Cortex of kidney (tissue), 1 donor: ENCODE data around the gene CXCL12.

ENCODE experiments used
- DNase-seq: peaks from one replicate; lab custom pipeline; 2025; lab: John Stamatoyannopoulos, UW

The CXCL12 gene

DNA sequence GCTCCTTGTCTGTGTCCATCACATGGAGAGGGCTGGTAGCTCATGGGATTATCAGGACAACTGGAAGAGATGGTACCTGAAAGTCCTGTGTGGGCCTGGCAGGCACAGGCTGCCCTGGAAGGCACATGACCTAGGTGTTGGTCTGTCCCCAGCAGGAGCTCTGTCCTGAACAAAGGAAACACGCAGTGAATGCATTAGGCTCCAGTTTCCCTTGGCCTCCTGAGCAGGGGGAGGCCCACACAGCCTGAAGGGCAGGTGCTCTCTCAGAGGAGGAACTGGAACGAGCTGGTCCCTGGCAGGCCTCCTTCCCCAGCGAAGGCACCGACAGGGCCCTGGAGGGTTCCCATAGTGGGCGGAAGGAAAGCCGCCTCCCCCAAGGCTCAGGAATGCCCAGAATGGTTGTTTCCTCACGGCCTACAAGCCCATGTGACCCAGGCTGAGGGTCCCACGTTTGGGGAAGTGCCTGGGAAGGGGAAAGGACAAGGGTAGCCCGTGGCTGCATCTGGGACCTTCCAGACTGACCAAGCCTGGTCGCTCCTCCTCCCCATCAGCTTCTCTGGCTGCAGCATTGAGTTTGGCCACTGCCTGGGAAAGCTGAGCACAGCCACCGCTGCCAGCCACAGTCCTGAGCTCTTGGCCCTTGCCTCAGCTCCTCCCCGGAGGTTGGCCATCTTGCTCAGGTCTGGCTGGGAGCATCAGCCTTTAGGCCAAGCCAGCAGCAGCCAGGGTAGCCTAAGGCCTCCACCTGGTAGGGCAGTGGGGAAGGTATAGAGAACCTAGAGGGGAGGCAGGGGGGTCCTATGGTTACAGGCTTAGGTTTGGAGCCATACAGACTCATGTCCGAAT, 21.8 kb downstream of the CXCL12 start:
- no peak for DNase-seq

DNA sequence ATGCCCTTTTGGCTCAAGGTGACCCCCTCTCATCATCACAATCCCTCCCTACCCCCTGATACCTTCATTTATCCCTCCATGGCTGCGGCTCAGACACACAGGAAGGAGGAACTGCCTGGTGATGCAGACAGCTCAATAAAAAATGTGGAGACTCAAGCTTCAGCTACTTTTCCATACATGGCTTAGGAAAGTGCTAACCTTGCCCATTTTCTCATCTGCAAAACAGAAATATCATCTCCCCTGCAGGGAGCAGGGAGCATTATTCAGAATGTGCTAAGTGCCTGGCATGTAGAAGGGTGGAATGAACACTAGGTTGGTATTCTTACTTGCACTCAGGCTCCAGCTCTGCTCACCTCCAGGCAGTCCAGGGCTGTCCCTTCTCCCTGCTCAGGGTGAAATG, 23.8 kb downstream of the CXCL12 start:
- no peak for DNase-seq

DNA sequence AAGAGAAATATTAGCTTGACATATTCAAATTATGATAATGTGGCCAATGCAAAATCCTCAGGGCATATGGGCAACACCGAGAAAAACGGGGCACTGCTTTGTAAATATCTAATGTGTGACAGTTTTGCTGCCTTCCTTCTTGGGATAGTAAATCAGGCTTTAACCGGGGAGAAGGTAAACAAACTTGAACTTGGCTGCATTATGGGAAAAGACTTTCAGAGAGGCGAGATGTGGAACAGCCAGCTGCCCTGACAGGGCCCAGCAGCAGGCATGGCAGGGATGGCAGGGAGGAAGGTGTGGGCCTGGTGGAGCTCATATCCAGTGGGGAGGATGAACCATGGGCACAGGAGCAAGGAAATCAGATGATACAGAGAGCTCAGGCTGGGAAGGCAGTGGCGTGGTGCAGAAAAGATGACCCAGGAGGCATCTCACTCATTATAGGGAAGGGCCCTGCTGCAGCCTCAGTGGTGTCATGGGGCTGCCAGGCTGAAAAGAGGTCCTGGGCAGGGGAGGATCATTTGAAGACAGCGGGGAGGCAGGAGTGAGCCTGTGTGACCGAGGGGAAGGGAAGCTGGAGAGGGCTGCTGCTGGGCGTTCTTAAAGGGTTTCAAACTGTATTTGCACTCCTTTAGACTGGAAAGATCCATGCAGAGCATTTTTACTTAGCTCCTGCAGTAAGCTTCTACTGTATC, 26.7 kb downstream of the CXCL12 start:
- no peak for DNase-seq

GRCh38 chr10:44357023-44357540, 27.8 kb downstream of the CXCL12 start:
- DNase-seq: no peak

- no peak for DNase-seq
Measured at GRCh38 chr10:44356139-44357022, 28.5 kb downstream of the CXCL12 start.

DNA sequence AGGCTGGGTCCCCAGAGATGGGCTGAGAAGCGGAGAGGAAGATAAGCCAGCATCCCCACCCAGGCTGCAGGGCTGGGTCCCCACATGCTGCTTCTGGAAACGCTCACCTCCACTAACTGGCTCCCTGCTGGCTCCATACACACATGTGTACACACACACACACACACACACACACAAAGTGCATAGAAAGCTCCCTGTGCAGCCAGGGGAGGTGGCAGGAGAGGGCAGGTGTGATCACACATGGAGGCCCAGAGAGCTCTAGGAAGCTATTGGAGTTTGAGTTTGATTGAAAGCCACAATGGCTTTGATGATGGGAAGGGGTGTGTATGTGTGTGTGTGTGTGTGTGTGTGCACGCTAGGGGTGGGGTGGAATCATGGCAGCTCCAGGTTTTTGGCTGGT, 29.3 kb downstream of the CXCL12 start:
- DNase-seq: no peak

DNA sequence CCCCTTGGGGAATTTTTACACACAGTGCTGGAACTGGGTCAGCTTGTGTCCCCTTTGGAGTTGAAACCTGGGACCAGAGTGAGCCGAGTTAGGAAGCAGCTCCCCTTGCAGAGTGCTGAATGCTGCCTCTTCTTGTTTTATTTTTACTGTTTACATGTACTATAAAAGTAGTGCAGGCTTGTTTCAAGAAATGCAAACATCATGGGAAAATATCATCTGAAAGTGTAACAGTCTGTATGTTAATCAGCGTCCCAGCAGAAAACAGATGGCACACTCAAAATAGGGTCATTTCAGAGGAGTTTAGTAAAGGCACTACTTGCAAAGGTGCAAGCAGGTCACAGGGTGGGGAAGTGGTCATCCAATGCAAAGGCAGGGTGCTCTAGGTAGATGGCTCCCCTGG, 30.1 kb downstream of the CXCL12 start:
- DNase-seq: no peak

- no peak for DNase-seq
Measured at GRCh38 chr10:44353721-44354120, 31.2 kb downstream of the CXCL12 start.

DNA sequence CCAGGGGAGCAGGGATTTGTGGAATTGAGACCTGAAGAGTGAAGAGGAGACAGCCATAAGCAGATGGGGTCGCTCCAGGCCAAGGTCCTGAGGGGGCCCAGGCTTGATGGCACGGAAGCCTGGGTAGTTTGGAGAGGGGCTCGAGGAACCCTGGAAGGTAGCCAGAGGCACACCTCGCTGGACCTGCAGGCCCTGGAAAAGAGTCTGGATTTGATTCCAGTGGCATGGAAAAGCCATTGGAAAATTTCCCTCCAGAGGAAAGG, 31.8 kb downstream of the CXCL12 start:
- no peak for DNase-seq

DNA sequence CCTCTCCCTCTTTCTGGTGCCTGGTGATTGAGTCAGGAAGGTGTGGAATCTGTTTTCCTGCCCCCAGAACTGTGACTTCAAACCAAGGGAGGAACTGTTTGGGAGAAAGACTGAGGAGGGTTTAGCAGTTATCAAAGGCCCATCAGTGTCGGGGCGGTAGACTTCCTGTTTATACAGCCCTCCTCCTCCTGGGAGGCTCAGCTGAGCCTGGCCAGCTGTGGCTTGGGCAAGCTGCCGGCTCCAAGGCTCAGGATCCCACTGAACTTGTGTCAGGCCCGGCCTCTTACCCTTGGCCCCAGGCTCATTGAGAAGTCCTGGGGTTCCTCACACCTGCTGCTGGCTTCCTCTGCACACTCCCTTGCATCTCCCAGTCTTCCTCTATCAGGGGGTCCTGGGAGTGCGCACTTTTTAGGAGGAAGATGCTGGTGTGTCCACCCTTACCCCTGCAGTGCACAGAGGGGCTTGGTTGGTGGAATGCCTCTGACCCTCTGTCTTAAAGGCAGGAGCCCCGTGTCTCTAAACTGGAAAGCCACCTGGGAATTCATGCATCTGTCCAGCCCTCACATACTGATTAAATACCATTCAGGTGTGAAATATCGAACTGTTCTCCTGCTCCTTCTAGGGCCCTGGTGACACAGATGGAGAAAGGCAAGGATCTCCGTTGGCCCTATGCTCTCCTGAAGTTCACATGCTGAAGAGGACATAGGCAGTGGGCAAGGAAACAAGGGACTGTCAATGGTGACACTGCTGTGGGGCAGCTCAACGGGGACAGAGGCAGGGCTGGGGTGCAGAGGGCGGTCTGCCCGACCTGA, 32.4 kb downstream of the CXCL12 start:
- DNase-seq: no peak

- no peak for DNase-seq
Measured at GRCh38 chr10:44348496-44348895, 36.4 kb downstream of the CXCL12 start.

DNA sequence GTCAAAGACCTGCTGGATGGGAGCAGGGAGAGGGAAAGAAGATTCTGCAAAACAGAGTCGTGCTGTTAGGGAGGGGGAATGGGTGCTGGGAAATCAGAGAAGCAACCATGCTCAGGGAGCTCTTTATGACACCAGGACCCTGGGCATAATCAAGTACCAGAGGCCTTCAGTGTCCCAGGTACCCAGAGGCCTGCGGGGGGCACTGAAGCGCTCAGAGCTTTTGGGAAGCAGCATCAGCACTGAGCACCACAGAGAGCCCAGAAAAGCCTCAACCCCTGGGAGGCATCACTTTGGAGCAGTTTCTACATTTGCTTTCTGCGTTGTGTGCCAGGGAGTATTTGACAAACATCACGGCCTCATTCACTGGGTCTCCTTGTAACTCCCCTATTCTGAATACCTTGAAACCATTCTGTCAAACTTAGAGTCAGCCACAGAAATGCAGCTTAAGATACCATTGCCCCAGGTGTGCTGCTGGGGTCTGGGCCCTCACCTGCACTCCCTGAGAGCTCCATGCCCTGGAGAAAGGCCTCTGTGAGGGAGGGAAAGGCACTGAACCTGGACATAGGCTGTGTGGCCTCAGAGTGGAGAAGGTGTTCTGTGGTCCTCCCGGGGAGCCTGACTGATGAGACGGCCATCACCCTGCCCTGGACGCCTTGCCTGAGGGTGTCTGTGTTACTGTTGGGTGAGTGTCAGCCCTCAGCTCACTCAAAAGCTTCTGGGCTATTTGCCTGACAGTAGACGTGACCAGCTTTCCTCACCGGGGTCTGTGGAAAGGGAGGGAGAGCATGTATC, 37.1 kb downstream of the CXCL12 start:
- DNase-seq: no peak

- DNase-seq: no peak
Measured at GRCh38 chr10:44344727-44345126, 40.2 kb downstream of the CXCL12 start.

- DNase-seq: no peak
Measured at GRCh38 chr10:44343843-44344242, 41.1 kb downstream of the CXCL12 start.

GRCh38 chr10:44341886-44342285, 43.0 kb downstream of the CXCL12 start:
- no peak for DNase-seq

DNA sequence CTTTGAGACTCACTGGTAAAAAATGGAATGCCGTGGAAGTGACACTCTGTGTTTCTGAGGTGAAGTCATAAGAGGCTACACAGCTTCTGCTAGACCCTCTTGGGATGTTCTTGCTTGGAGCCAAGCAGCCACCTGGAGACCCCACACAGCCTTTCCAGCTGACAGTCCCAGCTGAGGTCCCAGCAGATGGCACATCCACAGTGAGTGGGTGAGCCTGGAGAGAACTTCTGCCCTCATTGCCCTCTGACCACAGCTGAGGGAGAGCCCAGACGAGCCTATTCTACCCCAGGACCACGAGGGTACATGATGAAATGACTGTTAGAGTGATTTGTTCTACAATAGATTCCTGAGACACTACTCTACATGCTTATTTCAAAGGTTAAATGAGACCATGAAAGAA, 44.3 kb downstream of the CXCL12 start:
- no peak for DNase-seq

- DNase-seq: no peak
Measured at GRCh38 chr10:44339218-44339617, 45.7 kb downstream of the CXCL12 start.

DNA sequence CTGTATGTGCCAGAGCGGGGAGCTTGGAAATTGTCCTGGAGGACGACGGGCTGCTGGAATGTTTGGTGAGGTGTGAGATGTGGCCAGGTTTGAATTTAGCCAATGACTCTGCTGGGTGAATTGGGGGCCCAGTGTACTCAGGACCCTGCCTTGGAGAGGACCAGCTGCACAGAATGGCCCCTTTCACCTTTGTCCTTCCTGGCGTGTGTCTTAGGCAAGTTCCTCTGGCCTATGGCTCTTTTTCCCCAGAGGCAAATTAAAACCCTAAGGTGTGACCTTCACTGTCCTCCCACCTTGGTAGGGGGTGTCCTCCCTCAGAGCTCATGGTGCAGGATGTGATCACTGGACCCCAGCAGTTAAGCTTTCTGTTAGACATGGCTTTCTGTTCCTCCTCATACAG, 47.8 kb downstream of the CXCL12 start:
- no peak for DNase-seq

GRCh38 chr10:44335330-44336021, 49.4 kb downstream of the CXCL12 start:
- DNase-seq: no peak

DNA sequence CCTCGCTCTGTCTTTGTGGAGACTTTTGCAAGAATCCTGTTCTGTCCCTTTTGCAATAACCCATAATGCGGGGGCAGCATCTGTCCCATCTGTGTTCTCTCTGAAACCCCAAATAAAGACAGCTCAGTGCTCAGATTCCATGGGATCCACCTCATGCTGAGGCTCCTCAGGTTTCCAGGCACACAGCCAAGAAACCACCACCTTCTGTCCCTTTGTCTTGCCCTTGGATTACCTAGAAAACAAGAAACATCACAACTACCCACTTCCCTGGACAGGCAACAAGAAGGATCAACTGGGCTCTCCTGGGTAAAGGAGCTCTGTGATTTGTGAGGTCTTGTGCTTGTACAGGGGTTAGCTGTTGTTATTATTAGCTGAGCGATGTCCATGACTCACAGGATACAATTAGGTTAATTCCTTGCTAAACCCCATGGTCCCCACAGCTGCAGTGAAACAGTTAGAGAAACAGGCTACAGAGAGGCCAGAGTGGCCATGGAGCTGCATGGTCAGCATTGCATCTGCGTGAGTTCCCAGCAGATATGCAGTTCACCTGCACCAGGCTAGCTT, 50.2 kb downstream of the CXCL12 start:
- no peak for DNase-seq
